ENCODE measurements around the gene HERC5.
"Not testable (repeated sequence)": the region's sequence is repeated elsewhere in the genome, so short reads cannot be mapped to it uniquely, and the experiment has no call there.

The HERC5 gene

GRCh38 chr4:88435987-88436693 is 20.8 kb upstream of the HERC5 start:
- ChIA-PET POLR2A (interaction anchor here (0.6 kb wide), 1 partner anchor 423 kb away, joined by 4 read pairs; no protein-coding TSS in a partner anchor), CTCF (interaction anchor here (1.0 kb wide), 1 partner anchor 26 kb away, joined by 3 read pairs; no protein-coding TSS in a partner anchor)
- no peak for DNase-seq (ENCODE audit: extremely low spot score)
- no peak for TF ChIP-seq CTCF (IDR thresholded peaks at IDR 0.05; ENCODE audit: control extremely low read depth, extremely low read depth, low read depth, missing control alignments)

GRCh38 chr4:88437873-88438272 is 19.0 kb upstream of the HERC5 start:
- DNase-seq (ENCODE audit: extremely low spot score); POLR2A ChIA-PET: not testable (repeated sequence)
- CTCF ChIA-PET: interaction anchor here (0.6 to 2.8 kb wide), 10 partner anchors 8 to 50 kb away, joined by 3 to 11 read pairs (median 4); no protein-coding TSS in a partner anchor

GRCh38 chr4:88439161-88439760 is 17.7 kb upstream of the HERC5 start:
- CTCF ChIA-PET: interaction anchor here (1.5 to 2.8 kb wide), 2 partner anchors 9 to 11 kb away, joined by 4 to 11 read pairs; no protein-coding TSS in a partner anchor
- no peak for DNase-seq (ENCODE audit: extremely low spot score)
- no peak for TF ChIP-seq CTCF (IDR thresholded peaks at IDR 0.05; ENCODE audit: control extremely low read depth, extremely low read depth, low read depth, missing control alignments)
- POLR2A ChIA-PET: no interaction called here

GRCh38 chr4:88440146-88440545 is 16.8 kb upstream of the HERC5 start:
- no peak for TF ChIP-seq CTCF (IDR thresholded peaks at IDR 0.05; ENCODE audit: control extremely low read depth, extremely low read depth, low read depth, missing control alignments)
- DNase-seq (ENCODE audit: extremely low spot score): no peak
- ChIA-PET CTCF (interaction anchor here (2.1 kb wide), 1 partner anchor 15 kb away, joined by 8 read pairs; no protein-coding TSS in a partner anchor), POLR2A (no interaction called here)

GRCh38 chr4:88441696-88442095 is 15.2 kb upstream of the HERC5 start:
- ChIA-PET POLR2A (no interaction called here), CTCF (interaction anchor here (0.9 to 2.1 kb wide), 2 partner anchors 14 to 46 kb away, joined by 3 to 8 read pairs; no protein-coding TSS in a partner anchor)
- no peak for DNase-seq (ENCODE audit: extremely low spot score)
- no peak for TF ChIP-seq CTCF (IDR thresholded peaks at IDR 0.05; ENCODE audit: control extremely low read depth, extremely low read depth, low read depth, missing control alignments)

- no peak for TF ChIP-seq CTCF (IDR thresholded peaks at IDR 0.05; ENCODE audit: control extremely low read depth, extremely low read depth, low read depth, missing control alignments)
- ChIA-PET POLR2A (no interaction called here), CTCF (no interaction called here)
- DNase-seq (ENCODE audit: extremely low spot score): no peak
Measured at GRCh38 chr4:88442689-88443191, 14.2 kb upstream of the HERC5 start.

- ChIA-PET POLR2A (no interaction called here), CTCF (no interaction called here)
- TF ChIP-seq CTCF (IDR thresholded peaks at IDR 0.05; ENCODE audit: control extremely low read depth, extremely low read depth, low read depth, missing control alignments): no peak
- no peak for DNase-seq (ENCODE audit: extremely low spot score)
Measured at GRCh38 chr4:88443486-88443885, 13.4 kb upstream of the HERC5 start.

Data from GM10248 (cell line).